Testis (tissue), 3 donors: Measurements from ENCODE around the gene MLN. TPM values are rescaled to one million over a fixed set of nuclear protein-coding genes. Genes with fewer than 3 reads are reported as not detected.

Experiments
- DNase-seq: peaks from one replicate; pipeline ENCODE4 v3.0.0-alpha.2; 2019
- H3K27ac ChIP-seq, 2 donors: fragments of 200-600 bp; sonication (generic); one replicate each; pipeline ENCODE4 v1.5.1; 2019
- H3K27me3 ChIP-seq: fragments of 200-600 bp; sonication (generic); one replicate; pipeline ENCODE4 v1.5.1; 2019
- H3K36me3 ChIP-seq: fragments of 200-600 bp; sonication (generic); one replicate; pipeline ENCODE4 v1.5.1; 2017; ENCODE audit warnings: low read depth; ENCODE audit errors: missing control alignments
- H3K4me1 ChIP-seq: fragments of 200-600 bp; sonication (generic); one replicate; pipeline ENCODE4 v1.5.1; 2019
- H3K4me3 ChIP-seq, 2 donors: fragments of 200-600 bp; sonication (generic); one replicate each; pipeline ENCODE4 v1.5.1; 2017 to 2019
- H3K9me3 ChIP-seq: fragments of 200-600 bp; sonication (generic); one replicate; pipeline ENCODE4 v1.5.1; 2017
- POLR2A ChIP-seq: fragments of 450-650 bp; IDR thresholded peaks from one replicate; pipeline ENCODE4 v1.6.1; 2017; ENCODE audit warnings: antibody characterized with exemption, mild to moderate bottlenecking, moderate library complexity
- WGBS, 2 donors: methylation state at CpG; one replicate each; pipeline ENCODE4 v1.1.5; 2018; 5-methylcytosine and 5-hydroxymethylcytosine counted together
- intact Hi-C: fragments of 100-400 bp; cut with DNase I; formaldehyde crosslinking; loops from one replicate; pipeline ENCODE4 v1.15.1; 2023; ENCODE audit warnings: low total_unique reads
- polyA plus RNA-seq: library from polyadenylated mRNA; stranded (reverse); fragments of 350-450 nt; fragmentation: Illumina TruSeq; extraction: RNeasy Lipid Tissue Mini Kit (QIAGEN cat#74804); gene quantifications from one replicate; pipeline ENCODE4 v1.2.3, GENCODE V29; 2014; ENCODE audit warnings: low read depth, low replicate concordance; ENCODE audit not compliant: insufficient read depth
- total RNA-seq, 2 donors: library from RNA; depleted of rRNA; stranded (reverse); fragments of >200 nt; gene quantifications; one replicate each; pipeline ENCODE4 v1.2.3, GENCODE V29; 2016
- TF ChIP-seq, protein P1 (sequence below), 3 experiments: fragments of 450-650 bp in 2 of 3; fragments of 200-600 bp in 1 of 3; sonication (generic) in 1 of 3; IDR thresholded peaks; one replicate each; pipeline ENCODE4 v1.5.1; 2016 to 2019; ENCODE audit warnings: antibody characterized with exemption in 3 of 3, mild to moderate bottlenecking in 2 of 3, moderate library complexity in 1 of 3

Gene MLN
- total and polyA plus RNA-seq, 3 donors from 2014 or later = not detected

DNA sequence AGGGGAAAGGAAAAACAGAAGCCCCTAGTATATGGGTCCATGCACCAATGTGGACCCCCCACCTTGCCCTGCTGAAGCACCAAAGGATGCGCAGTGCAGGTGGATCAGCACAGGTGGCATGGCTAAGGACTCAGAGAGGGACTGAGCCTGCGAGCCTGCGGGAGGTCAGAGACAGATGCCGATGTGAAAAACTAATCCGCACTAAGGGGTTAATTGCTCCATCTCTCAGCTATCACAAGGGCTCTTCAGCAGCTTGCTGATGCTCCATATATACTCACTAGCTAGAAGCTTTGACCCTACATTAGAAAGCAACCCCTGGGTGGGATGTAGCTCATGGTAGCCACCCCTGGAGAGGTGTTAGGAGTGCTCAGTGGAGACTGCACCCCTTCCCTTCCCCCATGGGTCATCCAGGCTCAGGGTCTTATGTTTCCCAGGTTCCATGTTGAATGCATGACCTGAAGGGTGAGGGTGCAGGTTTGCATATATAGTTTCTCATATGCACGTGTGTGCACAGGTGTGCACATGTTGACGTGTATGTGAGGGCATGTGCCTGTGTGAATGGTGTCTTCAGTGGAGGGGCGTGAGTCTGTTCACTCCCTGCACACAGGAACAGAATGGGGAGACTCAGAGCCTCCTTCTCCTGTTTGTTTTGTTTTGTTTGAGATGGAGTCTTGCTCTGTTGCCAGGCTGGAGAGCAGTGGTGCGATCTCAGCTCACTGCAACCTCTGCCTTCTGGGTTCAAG lies 43.7 kb downstream of the MLN start:
- 86 to 91% methylated on average over 9 of the region's 9 CpGs for WGBS, 2 donors
- intact Hi-C loops = loop anchor here (10.0 kb wide), 1 partner anchor 395 kb away; no protein-coding TSS in a partner anchor

DNA sequence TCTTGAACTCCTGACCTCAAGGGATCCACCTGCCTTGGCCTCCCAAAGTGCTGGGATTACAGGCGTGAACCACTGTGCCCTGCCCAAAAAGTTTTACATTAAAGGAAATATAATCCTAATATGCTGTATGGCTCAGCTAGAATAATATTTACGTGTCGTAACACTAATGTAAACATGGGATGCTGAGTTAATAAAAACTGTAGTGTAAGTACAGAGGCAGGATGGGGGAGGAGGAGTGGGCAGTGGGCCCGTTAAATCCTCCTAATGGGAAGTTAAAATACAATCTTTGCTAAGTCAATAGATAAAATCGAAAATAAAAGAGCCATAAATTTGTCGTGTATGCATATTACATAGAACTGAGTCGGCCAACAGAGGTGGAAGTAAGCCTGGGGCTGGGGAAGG lies 45.0 kb downstream of the MLN start:
- Histone ChIP-seq H3K36me3 (no peaks in the 10 kb centered on the region), H3K9me3 (no peaks in the 10 kb centered on the region), H3K27ac (no peak overlapping the region), H3K27me3 (no peaks in the 10 kb centered on the region), H3K4me1 (peaks cover 16% of the 10 kb centered on the region), H3K4me3 (no peak overlapping the region)
- intact Hi-C loops = loop anchor here (10.0 kb wide), 1 partner anchor 396 kb away; no protein-coding TSS in a partner anchor
- DNase-seq = no peak
- TF ChIP-seq, protein P1, sequence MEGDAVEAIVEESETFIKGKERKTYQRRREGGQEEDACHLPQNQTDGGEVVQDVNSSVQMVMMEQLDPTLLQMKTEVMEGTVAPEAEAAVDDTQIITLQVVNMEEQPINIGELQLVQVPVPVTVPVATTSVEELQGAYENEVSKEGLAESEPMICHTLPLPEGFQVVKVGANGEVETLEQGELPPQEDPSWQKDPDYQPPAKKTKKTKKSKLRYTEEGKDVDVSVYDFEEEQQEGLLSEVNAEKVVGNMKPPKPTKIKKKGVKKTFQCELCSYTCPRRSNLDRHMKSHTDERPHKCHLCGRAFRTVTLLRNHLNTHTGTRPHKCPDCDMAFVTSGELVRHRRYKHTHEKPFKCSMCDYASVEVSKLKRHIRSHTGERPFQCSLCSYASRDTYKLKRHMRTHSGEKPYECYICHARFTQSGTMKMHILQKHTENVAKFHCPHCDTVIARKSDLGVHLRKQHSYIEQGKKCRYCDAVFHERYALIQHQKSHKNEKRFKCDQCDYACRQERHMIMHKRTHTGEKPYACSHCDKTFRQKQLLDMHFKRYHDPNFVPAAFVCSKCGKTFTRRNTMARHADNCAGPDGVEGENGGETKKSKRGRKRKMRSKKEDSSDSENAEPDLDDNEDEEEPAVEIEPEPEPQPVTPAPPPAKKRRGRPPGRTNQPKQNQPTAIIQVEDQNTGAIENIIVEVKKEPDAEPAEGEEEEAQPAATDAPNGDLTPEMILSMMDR (IDR thresholded peaks at IDR 0.05) = no peak
- no peak for TF ChIP-seq POLR2A
- WGBS, 2 donors = 74 to 80% methylated on average over 7 of the region's 7 CpGs

More for the DNA sequence above, 43.7 kb downstream of the MLN start:
- DNase-seq = no peak
- H3K36me3 ChIP-seq = no peaks in the 10 kb centered on the region
- no peak overlapping the region for H3K4me3 ChIP-seq
- TF ChIP-seq, protein P1 (IDR thresholded peaks at IDR 0.05) = no peak
- TF ChIP-seq POLR2A = no peak
- peaks cover 16% of the 10 kb centered on the region for H3K4me1 ChIP-seq
- H3K9me3 ChIP-seq = no peaks in the 10 kb centered on the region
- H3K27ac ChIP-seq = no peak overlapping the region
- H3K27me3 ChIP-seq = no peaks in the 10 kb centered on the region

DNA sequence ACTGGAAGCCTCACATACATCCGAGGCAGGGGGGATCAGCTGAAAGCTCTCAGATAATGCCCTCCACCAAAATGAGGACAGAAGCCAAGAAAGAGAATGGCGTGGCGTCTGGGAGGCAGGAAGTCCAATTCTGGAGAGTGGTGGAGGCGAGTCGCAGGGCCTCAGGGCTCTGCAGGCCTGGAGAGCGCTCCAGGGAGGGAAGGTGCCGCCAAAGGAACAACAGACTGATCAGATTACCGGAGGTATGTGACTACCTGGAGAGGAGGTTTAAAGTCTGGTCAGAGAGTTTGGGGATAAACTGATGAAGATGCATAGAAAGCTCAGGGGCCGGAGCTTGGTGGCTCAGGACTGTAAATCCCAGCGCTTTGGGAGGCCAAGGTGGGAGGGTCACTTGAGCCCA lies 45.9 kb downstream of the MLN start:
- 86 to 92% methylated on average over 10 of the region's 10 CpGs for WGBS, 2 donors
- Histone ChIP-seq H3K4me3 (no peak overlapping the region), H3K27ac (no peak overlapping the region), H3K27me3 (no peaks in the 10 kb centered on the region), H3K9me3 (no peaks in the 10 kb centered on the region), H3K4me1 (peaks cover 16% of the 10 kb centered on the region), H3K36me3 (no peaks in the 10 kb centered on the region)
- intact Hi-C loops = loop anchor here (10.0 kb wide), 1 partner anchor 397 kb away; no protein-coding TSS in a partner anchor
- no peak for DNase-seq
- no peak for TF ChIP-seq POLR2A
- TF ChIP-seq, protein P1 (IDR thresholded peaks at IDR 0.05) = no peak

DNA sequence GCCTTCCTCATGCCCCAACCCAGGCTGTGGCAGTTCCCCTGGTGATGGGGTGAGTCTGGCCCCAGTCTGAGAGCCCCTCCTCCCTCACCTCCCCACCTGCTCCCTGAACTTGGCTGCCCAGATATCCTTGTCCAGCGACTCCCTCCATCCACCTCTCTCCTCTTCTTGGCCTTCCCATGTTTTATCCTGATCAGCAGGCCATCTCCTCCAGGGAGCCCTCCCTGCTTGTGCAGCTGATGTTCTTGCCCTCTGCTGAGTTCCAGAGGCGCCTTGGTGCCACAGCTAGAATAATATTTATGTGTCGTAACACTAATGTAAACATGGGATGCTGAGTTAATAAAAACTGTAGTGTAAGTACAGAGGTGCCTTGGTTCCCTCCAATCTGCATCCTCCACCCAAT lies 46.7 kb downstream of the MLN start:
- no peak for DNase-seq
- TF ChIP-seq POLR2A = no peak
- intact Hi-C loops = loop anchor here (10.0 kb wide), 1 partner anchor 398 kb away; no protein-coding TSS in a partner anchor
- WGBS, 2 donors = 84 to 89% methylated on average over 3 of the region's 3 CpGs
- no peaks in the 10 kb centered on the region for H3K36me3 ChIP-seq
- H3K27ac ChIP-seq = no peak overlapping the region
- H3K27me3 ChIP-seq = no peaks in the 10 kb centered on the region
- no peaks in the 10 kb centered on the region for H3K9me3 ChIP-seq
- H3K4me3 ChIP-seq = no peak overlapping the region
- H3K4me1 ChIP-seq = peaks cover 14% of the 10 kb centered on the region

DNA sequence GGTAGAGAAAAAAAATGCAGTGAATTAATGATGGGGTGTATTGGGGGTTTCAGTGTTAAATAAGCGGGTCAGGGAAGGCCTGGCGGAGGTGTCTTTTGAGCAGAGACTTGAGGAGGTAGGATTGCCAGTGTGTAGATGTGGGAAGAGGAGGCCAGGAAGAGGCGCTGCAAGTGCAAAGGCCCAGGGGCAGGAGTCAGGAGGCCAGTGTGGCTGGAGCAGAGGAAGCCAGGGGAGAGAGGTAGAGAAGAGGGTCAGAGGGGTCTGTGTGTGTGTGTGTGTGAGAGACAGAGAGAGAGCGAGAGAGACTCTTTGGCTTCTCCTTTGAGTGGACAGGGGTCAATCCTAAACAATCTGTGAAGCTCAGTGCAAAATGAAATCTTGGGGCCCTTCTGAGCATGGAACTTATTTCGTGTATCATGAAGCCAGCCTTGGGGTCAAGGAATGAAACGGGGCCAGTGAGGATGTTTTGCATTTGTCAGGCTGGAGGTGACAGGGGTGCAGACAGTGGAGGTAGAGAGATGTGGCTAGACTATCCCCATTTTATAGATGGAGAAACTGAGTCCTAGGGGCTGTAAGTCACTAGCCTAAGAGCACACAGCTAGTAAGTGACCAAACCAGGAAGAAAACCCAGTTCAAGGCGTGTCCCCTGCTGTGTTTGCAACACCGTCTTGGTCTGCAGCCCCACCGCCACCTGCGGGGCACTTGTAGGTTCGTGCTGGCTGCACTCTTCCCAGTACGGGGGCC lies 47.4 kb downstream of the MLN start:
- 87 to 89% methylated on average over 12 of the region's 12 CpGs for WGBS, 2 donors
- Histone ChIP-seq H3K36me3 (no peaks in the 10 kb centered on the region), H3K4me3 (no peak overlapping the region), H3K27me3 (no peaks in the 10 kb centered on the region), H3K4me1 (peaks cover 6% of the 10 kb centered on the region), H3K9me3 (no peaks in the 10 kb centered on the region), H3K27ac (no peak overlapping the region)
- no peak for DNase-seq
- TF ChIP-seq POLR2A = no peak
- TF ChIP-seq, protein P1 (IDR thresholded peaks at IDR 0.05) = no peak
- intact Hi-C loops = loop anchor here (10.0 kb wide), 1 partner anchor 398 kb away; no protein-coding TSS in a partner anchor
